T-cell (primary cell): ENCODE measurements around the gene KIZ. TPM values are rescaled to one million over a fixed set of nuclear protein-coding genes. Genes with fewer than 3 reads are reported as not detected.

Experiments used
- ATAC-seq, 4 experiments: fragments of 200-7000 bp in 3 of 4; fragments of 150-1000 bp in 1 of 4; cut with Tn5 transposase; replicated peaks in 1 of 4; 1 replicate in 3 of 4; 2 replicates in 1 of 4; pipeline ENCODE4 v1.10.0; 2021; ENCODE audit warnings: moderate library complexity in 3 of 4, mild to moderate bottlenecking in 2 of 4, moderate number of reproducible peaks in 1 of 4
- CTCF ChIA-PET, 2 donors: fragments of 300-600 bp; sonication (Branson Sonifier 250); formaldehyde crosslinking; loops; one replicate each; lab custom pipeline; 2022; ENCODE audit warnings: antibody characterized with exemption in 2 of 2; lab: Charles Lee
- POLR2A ChIA-PET, 2 donors: fragments of 300-600 bp; sonication (Branson Sonifier 250); formaldehyde crosslinking; loops; one replicate each; lab custom pipeline; 2022; ENCODE audit warnings: antibody characterized with exemption in 2 of 2; lab: Charles Lee
- DNase-seq, 35 experiments: peaks; one replicate each; pipeline versions ENCODE4 v3.0.0 to v3.0.0-alpha.2; 2013 to 2023
- H3K27ac ChIP-seq: one replicate; pipeline ENCODE4 v1.5.1; 2013; ENCODE audit warnings: low read length
- H3K27me3 ChIP-seq, 2 experiments: replicated peaks in 1 of 2; 1 replicate in 1 of 2; 2 replicates in 1 of 2; pipeline versions ENCODE4 v1.6.1 to v1.7.0; 2013; ENCODE audit warnings: low read length in 1 of 2, mixed read lengths in 1 of 2; ENCODE audit not compliant: control insufficient read depth in 2 of 2, insufficient read depth in 2 of 2; ENCODE audit errors: extremely low read depth in 1 of 2
- H3K36me3 ChIP-seq, 2 donors: 1 replicate in 1 of 2; 2 replicates in 1 of 2; pipeline versions ENCODE4 v1.6.1 to v1.7.0; 2013; ENCODE audit warnings: low read length in 1 of 2; ENCODE audit not compliant: control insufficient read depth in 2 of 2, insufficient read depth in 1 of 2; ENCODE audit errors: extremely low read depth in 1 of 2
- H3K4me1 ChIP-seq, 2 experiments: 1 replicate in 1 of 2; 2 replicates in 1 of 2; pipeline versions ENCODE4 v1.6.1 to v1.7.0; 2013; ENCODE audit warnings: low read length in 2 of 2, mixed read lengths in 1 of 2; ENCODE audit not compliant: insufficient read depth in 2 of 2, control insufficient read depth in 1 of 2; ENCODE audit errors: extremely low read depth in 1 of 2
- H3K4me3 ChIP-seq, 2 donors: 1 replicate in 1 of 2; 2 replicates in 1 of 2; pipeline versions ENCODE4 v1.5.1 to v1.7.0; 2013; ENCODE audit warnings: mild to moderate bottlenecking in 2 of 2, low read length in 1 of 2, moderate library complexity in 1 of 2; ENCODE audit not compliant: control insufficient read depth in 1 of 2; ENCODE audit errors: extremely low read depth in 1 of 2
- H3K9me3 ChIP-seq: 2 replicates; pipeline ENCODE4 v1.7.0; 2013
- H3K27ac Mint-ChIP-seq, 2 donors: one replicate each; pipeline ENCODE4 v1.8.0; 2020 to 2021; ENCODE audit warnings: mild to moderate bottlenecking in 2 of 2, mixed read lengths in 2 of 2
- H3K27me3 Mint-ChIP-seq, 2 donors: one replicate each; pipeline ENCODE4 v1.8.0; 2021 to 2022; ENCODE audit warnings: mixed read lengths in 2 of 2
- H3K36me3 Mint-ChIP-seq: one replicate; pipeline ENCODE4 v1.8.0; 2021; ENCODE audit warnings: mixed read lengths
- H3K4me1 Mint-ChIP-seq, 3 donors: one replicate each; pipeline ENCODE4 v1.8.0; 2020 to 2022; ENCODE audit warnings: mixed read lengths in 3 of 3, mild to moderate bottlenecking in 1 of 3
- H3K4me3 Mint-ChIP-seq, 3 donors: one replicate each; pipeline ENCODE4 v1.8.0; 2020 to 2022; ENCODE audit warnings: mild to moderate bottlenecking in 3 of 3, mixed read lengths in 3 of 3, moderate library complexity in 3 of 3
- H3K9me3 Mint-ChIP-seq, 3 donors: one replicate each; pipeline ENCODE4 v1.8.0; 2020 to 2022; ENCODE audit warnings: mixed read lengths in 3 of 3
- whole genome bisulfite sequencing: methylation state at CpG from one replicate; pipeline ENCODE4 v1.1.5; 2013; ENCODE audit warnings: missing lambda C conversion rate; ENCODE audit not compliant: insufficient coverage; 5-methylcytosine and 5-hydroxymethylcytosine counted together
- total RNA-seq, 35 experiments: library from RNA in 6 of 35; stranded (reverse) in 6 of 35; fragments of 120-200 nt in 1 of 35; gene quantifications; one replicate each; pipeline versions ENCODE4 v1.2.1 to v1.2.4 and lab custom pipeline; 2013 to 2026

The KIZ gene
- total RNA-seq, 5 donors from 2014 or later (not counting 1 experiment from before 2014, with no cell fraction given): 30.1 to 44.0 (median 41.2) TPM

DNA sequence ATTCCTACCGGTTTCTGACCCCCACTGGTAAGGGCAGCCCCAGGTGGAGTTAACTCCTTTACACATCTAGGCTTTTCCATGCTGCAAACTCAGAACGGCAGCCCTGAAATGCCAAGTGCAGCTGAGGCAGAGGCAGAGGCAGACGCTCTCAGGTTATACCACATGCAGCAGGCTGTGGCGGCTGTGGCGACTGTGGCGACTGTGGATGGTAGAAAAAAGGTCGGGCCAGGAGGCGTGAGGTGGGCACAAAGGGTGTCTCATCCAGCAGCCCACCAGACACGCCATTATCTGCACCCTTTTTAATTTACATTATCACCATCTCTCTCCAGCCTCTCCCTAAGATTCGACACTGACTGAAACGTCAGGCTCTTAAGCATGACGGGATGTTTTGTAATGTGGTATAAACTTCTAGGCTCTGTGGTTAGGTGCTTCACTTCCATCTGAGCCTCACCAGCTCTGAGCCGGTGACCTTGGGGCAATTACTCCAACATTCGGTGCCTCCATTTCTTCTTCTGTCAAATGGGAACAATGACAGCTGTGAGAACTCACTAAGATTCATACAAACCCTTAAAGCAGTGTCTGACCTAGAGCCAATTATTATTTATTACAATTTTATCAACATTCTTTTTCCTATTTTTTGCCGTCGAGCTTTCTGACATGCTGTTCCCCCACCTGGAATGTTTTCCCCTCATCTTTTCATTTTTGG is 8.2 kb downstream of the KIZ start:
- POLR2A ChIA-PET: no interaction called here
- no peak overlapping the region for H3K4me3 ChIP-seq
- Mint-ChIP-seq H3K4me1 (peaks cover 2 to 5% (median 2%) of the 10 kb centered on the region in 3 donors), H3K36me3 (peaks cover 59% of the 10 kb centered on the region), H3K4me3 (no peak overlapping the region), H3K27ac (no peak overlapping the region), H3K9me3 (no peaks in the 10 kb centered on the region), H3K27me3 (no peaks in the 10 kb centered on the region)
- CTCF ChIA-PET: no interaction called here
- no peak overlapping the region for H3K27ac ChIP-seq
- no peak for DNase-seq
- H3K27me3 ChIP-seq: no peaks in the 10 kb centered on the region
- H3K4me1 ChIP-seq: peaks cover 0 to 3% of the 10 kb centered on the region in 2 experiments
- peaks cover 0 to 39% of the 10 kb centered on the region in 2 donors for H3K36me3 ChIP-seq
- no peak for ATAC-seq
- 86% methylated on average over 3 of the region's 16 CpGs for WGBS
- no peaks in the 10 kb centered on the region for H3K9me3 ChIP-seq

DNA sequence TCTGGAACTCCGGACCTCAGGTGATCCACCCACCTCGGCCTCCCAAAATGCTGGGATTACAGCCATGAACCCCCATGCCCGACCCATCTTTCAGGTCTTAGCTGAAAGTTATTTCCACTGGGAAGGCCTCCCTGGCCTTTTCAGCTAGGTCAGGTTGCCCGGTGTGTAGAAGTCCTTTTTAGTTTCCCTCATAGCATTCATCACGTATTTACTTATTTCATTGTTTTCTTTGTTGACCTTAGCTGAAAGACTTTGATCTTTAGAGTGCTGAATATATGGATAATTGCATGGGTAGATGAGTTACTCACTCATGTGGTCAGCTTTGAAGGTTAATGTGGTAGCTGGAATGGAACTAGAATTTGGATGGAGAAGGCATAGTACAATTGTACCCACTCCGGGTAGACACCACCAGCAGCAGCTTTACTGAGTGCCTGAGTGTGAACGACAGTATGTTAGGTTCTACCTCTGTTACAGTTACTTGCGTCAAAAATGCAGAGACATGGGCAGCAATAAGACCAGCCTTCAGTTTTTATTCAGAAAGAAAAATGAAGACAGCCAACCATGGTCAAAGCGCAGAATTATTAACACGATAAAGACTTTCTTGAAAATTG is 9.1 kb downstream of the KIZ start:
- Mint-ChIP-seq H3K4me3 (no peak overlapping the region), H3K27me3 (no peaks in the 10 kb centered on the region), H3K9me3 (no peaks in the 10 kb centered on the region), H3K4me1 (peaks cover 0 to 3% (median 0%) of the 10 kb centered on the region in 3 donors), H3K36me3 (peaks cover 62% of the 10 kb centered on the region), H3K27ac (no peak overlapping the region)
- H3K27ac ChIP-seq: no peak overlapping the region
- ATAC-seq (no peak), DNase-seq (no peak)
- CTCF ChIA-PET: interaction anchor here in 1 of 2 donors (0.6 kb wide), 1 partner anchor 17 kb away, joined by 3 read pairs; no protein-coding TSS in a partner anchor
- H3K4me1 ChIP-seq: peaks cover 0 to 3% of the 10 kb centered on the region in 2 experiments
- no peaks in the 10 kb centered on the region for H3K27me3 ChIP-seq
- peaks cover 0 to 40% of the 10 kb centered on the region in 2 donors for H3K36me3 ChIP-seq
- 100% methylated on average over 4 of the region's 10 CpGs for WGBS
- POLR2A ChIA-PET: no interaction called here
- H3K9me3 ChIP-seq: no peaks in the 10 kb centered on the region
- H3K4me3 ChIP-seq: no peak overlapping the region

GRCh38 chr20:21136015-21136732 is 10.3 kb downstream of the KIZ start:
- H3K27ac ChIP-seq: no peak overlapping the region
- H3K4me3 Mint-ChIP-seq: no peak overlapping the region

GRCh38 chr20:21137078-21137477 is 11.2 kb downstream of the KIZ start:
- ATAC-seq (no peak), DNase-seq (no peak)
- no CpG with 5 or more reads among the region's 1 CpG for WGBS
- H3K27me3 Mint-ChIP-seq: no peaks in the 10 kb centered on the region
- peaks cover 0 to 45% of the 10 kb centered on the region in 2 donors for H3K36me3 ChIP-seq
- H3K9me3 Mint-ChIP-seq: no peaks in the 10 kb centered on the region
- H3K36me3 Mint-ChIP-seq: peaks cover 57% of the 10 kb centered on the region
- no peaks in the 10 kb centered on the region for H3K9me3 ChIP-seq
- H3K4me1 Mint-ChIP-seq: peaks cover 0 to 2% (median 0%) of the 10 kb centered on the region in 3 donors
- no peak overlapping the region for H3K4me3 ChIP-seq
- peaks cover 0 to 3% of the 10 kb centered on the region in 2 experiments for H3K4me1 ChIP-seq
- POLR2A ChIA-PET: interaction anchor here in 1 of 2 donors (0.6 kb wide), 1 partner anchor 11 kb away, joined by 3 read pairs; no protein-coding TSS in a partner anchor
- CTCF ChIA-PET: interaction anchor here (0.7 to 1.2 kb wide), 2 partner anchors 10 kb away, joined by 3 to 5 read pairs; no protein-coding TSS in a partner anchor
- no peak overlapping the region for H3K27ac ChIP-seq
- H3K4me3 Mint-ChIP-seq: no peak overlapping the region
- no peak overlapping the region for H3K27ac Mint-ChIP-seq
- no peaks in the 10 kb centered on the region for H3K27me3 ChIP-seq

More at GRCh38 chr20:21136015-21136732, 10.3 kb downstream of the KIZ start:
- H3K27ac Mint-ChIP-seq: no peak overlapping the region
- WGBS: no CpG with 5 or more reads among the region's 8 CpGs
- ATAC-seq: no peak
- H3K27me3 Mint-ChIP-seq: no peaks in the 10 kb centered on the region
- Histone ChIP-seq H3K9me3 (no peaks in the 10 kb centered on the region), H3K27me3 (no peaks in the 10 kb centered on the region), H3K4me3 (no peak overlapping the region), H3K36me3 (peaks cover 0 to 41% of the 10 kb centered on the region in 2 donors), H3K4me1 (peaks cover 0 to 3% of the 10 kb centered on the region in 2 experiments)
- H3K9me3 Mint-ChIP-seq: no peaks in the 10 kb centered on the region
- ChIA-PET CTCF (interaction anchor here (0.6 to 1.2 kb wide), 3 partner anchors 9 to 60 kb away, joined by 3 to 5 read pairs (median 5); no protein-coding TSS in a partner anchor), POLR2A (interaction anchor here in 1 of 2 donors (0.6 kb wide), 1 partner anchor 56 kb away, joined by 3 read pairs; no protein-coding TSS in a partner anchor)
- no peak for DNase-seq
- H3K4me1 Mint-ChIP-seq: peaks cover 0 to 2% (median 0%) of the 10 kb centered on the region in 3 donors
- H3K36me3 Mint-ChIP-seq: peaks cover 57% of the 10 kb centered on the region

GRCh38 chr20:21139881-21140566 is 14.1 kb downstream of the KIZ start:
- Mint-ChIP-seq H3K27me3 (no peaks in the 10 kb centered on the region), H3K4me3 (no peak overlapping the region)
- CTCF ChIA-PET: no interaction called here

More at GRCh38 chr20:21139881-21140566, 14.1 kb downstream of the KIZ start:
- DNase-seq (no peak), ATAC-seq (no peak)
- H3K9me3 ChIP-seq: no peaks in the 10 kb centered on the region
- POLR2A ChIA-PET: no interaction called here
- WGBS: no CpG with 5 or more reads among the region's 3 CpGs
- H3K27me3 ChIP-seq: no peaks in the 10 kb centered on the region
- peaks cover 56% of the 10 kb centered on the region for H3K36me3 Mint-ChIP-seq
- H3K4me1 ChIP-seq: no peaks in the 10 kb centered on the region
- H3K27ac ChIP-seq: no peak overlapping the region
- H3K27ac Mint-ChIP-seq: no peak overlapping the region
- H3K4me3 ChIP-seq: no peak overlapping the region
- peaks cover 0 to under 1% (median 0%) of the 10 kb centered on the region in 3 donors for H3K4me1 Mint-ChIP-seq
- peaks cover 0 to 31% of the 10 kb centered on the region in 2 donors for H3K36me3 ChIP-seq
- H3K9me3 Mint-ChIP-seq: no peaks in the 10 kb centered on the region
